HEK293 (cell line): ENCODE data around the gene SLC1A3.

Experiments used
- CTCF ChIA-PET: fragments of 350-600 bp; formaldehyde crosslinking; extraction: SDS; loops from one replicate; lab custom pipeline; 2021; ENCODE audit warnings: antibody characterized with exemption; lab: Yijun Ruan, JAX
- POLR2A ChIA-PET: fragments of 300-600 bp; formaldehyde crosslinking; extraction: SDS; loops from one replicate; lab custom pipeline; 2020; ENCODE audit warnings: antibody characterized with exemption, inconsistent platforms; lab: Yijun Ruan, JAX
- H3K27ac ChIP-seq: fragments of 200-500 bp; sonication (Bioruptor generic); 2 replicates; pipeline ENCODE4 v1.5.1; 2014; ENCODE audit warnings: low read depth, low read length, control low read depth, inconsistent platforms; ENCODE audit errors: extremely low read depth
- H3K36me3 ChIP-seq, 2 experiments: fragments of 200-500 bp in 1 of 2; sonication (Bioruptor generic) in 1 of 2; 1 replicate in 1 of 2; 2 replicates in 1 of 2; pipeline ENCODE4 v1.5.1; 2014 to 2017; ENCODE audit warnings: inconsistent platforms in 2 of 2, low read length in 2 of 2; ENCODE audit not compliant: control insufficient read depth in 2 of 2, insufficient read depth in 1 of 2
- H3K4me1 ChIP-seq: fragments of 200-500 bp; sonication (Bioruptor generic); 2 replicates; pipeline ENCODE4 v1.5.1; 2014; ENCODE audit warnings: mild to moderate bottlenecking, low read length, inconsistent platforms; ENCODE audit not compliant: control insufficient read depth, insufficient read depth
- H3K4me3 ChIP-seq: 2 replicates; pipeline ENCODE4 v1.5.1; 2011; ENCODE audit warnings: low read depth, mild to moderate bottlenecking, control low read depth, low read length, moderate library complexity
- H3K9me3 ChIP-seq: fragments of 200-500 bp; sonication (Bioruptor generic); 2 replicates; pipeline ENCODE4 v1.5.1; 2014; ENCODE audit warnings: low read depth, low read length, inconsistent platforms; ENCODE audit not compliant: control insufficient read depth, insufficient read depth
- AEBP2 ChIP-seq: fragments of 450-650 bp; formaldehyde crosslinking; IDR thresholded peaks from 2 replicates; pipeline ENCODE4 v1.5.1; 2016; ENCODE audit warnings: missing biosample characterization, missing genetic modification characterization, borderline replicate concordance
- HOXC10 ChIP-seq: sonication (generic); formaldehyde crosslinking; IDR thresholded peaks from 2 replicates; pipeline ENCODE4 v1.8.1; 2023; ENCODE audit warnings: mild to moderate bottlenecking, missing genetic modification reagents
- KLF10 ChIP-seq: fragments of 450-650 bp; IDR thresholded peaks from 2 replicates; pipeline ENCODE4 v1.5.1; 2018; ENCODE audit warnings: missing biosample characterization, mild to moderate bottlenecking, missing genetic modification characterization
- REST ChIP-seq: fragments of 450-650 bp; formaldehyde crosslinking; IDR thresholded peaks from 2 replicates; pipeline ENCODE4 v1.5.1; 2016; ENCODE audit warnings: missing biosample characterization, missing genetic modification characterization
- ZBTB1 ChIP-seq: fragments of 450-650 bp; formaldehyde crosslinking; IDR thresholded peaks from 2 replicates; pipeline ENCODE4 v1.5.1; 2016; ENCODE audit warnings: missing biosample characterization, missing genetic modification characterization
- ZBTB11 ChIP-seq: fragments of 450-650 bp; formaldehyde crosslinking; conservative IDR thresholded peaks from 2 replicates; pipeline ENCODE4 v1.5.1; 2016; ENCODE audit warnings: low read depth, missing biosample characterization, missing genetic modification characterization
- ZBTB26 ChIP-seq: fragments of 450-650 bp; formaldehyde crosslinking; optimal IDR thresholded peaks from 2 replicates; pipeline ENCODE3; 2016; ENCODE audit warnings: missing biosample characterization, mild to moderate bottlenecking, missing genetic modification characterization
- ZBTB48 ChIP-seq: fragments of 450-650 bp; formaldehyde crosslinking; IDR thresholded peaks from 2 replicates; pipeline ENCODE4 v1.5.1; 2016; ENCODE audit warnings: missing biosample characterization, missing genetic modification characterization
- ZFHX2 ChIP-seq: fragments of 450-650 bp; formaldehyde crosslinking; conservative IDR thresholded peaks from 2 replicates; pipeline ENCODE4 v1.5.1; 2016; ENCODE audit warnings: missing biosample characterization, missing genetic modification characterization
- ZFP69B ChIP-seq: fragments of 450-650 bp; formaldehyde crosslinking; IDR thresholded peaks from 2 replicates; pipeline ENCODE4 v1.5.1; 2016; ENCODE audit warnings: missing biosample characterization, missing genetic modification characterization
- ZNF10 ChIP-seq: fragments of 450-650 bp; formaldehyde crosslinking; IDR thresholded peaks from 2 replicates; pipeline ENCODE4 v1.5.1; 2017; ENCODE audit warnings: missing biosample characterization, missing genetic modification characterization
- ZNF221 ChIP-seq: fragments of 450-650 bp; formaldehyde crosslinking; IDR thresholded peaks from 2 replicates; pipeline ENCODE4 v1.5.1; 2017; ENCODE audit warnings: missing biosample characterization, missing genetic modification characterization, borderline replicate concordance
- ZNF280D ChIP-seq: fragments of 450-650 bp; formaldehyde crosslinking; IDR thresholded peaks from 2 replicates; pipeline ENCODE4 v1.5.1; 2016; ENCODE audit warnings: missing biosample characterization, missing genetic modification characterization
- ZNF416 ChIP-seq: fragments of 450-650 bp; formaldehyde crosslinking; IDR thresholded peaks from 2 replicates; pipeline ENCODE4 v1.5.1; 2016; ENCODE audit warnings: missing biosample characterization, missing genetic modification characterization
- ZNF571 ChIP-seq: fragments of 450-650 bp; formaldehyde crosslinking; IDR thresholded peaks from 2 replicates; pipeline ENCODE4 v1.5.0; 2017; ENCODE audit warnings: missing biosample characterization, missing genetic modification characterization
- ZNF585B ChIP-seq: fragments of 450-650 bp; formaldehyde crosslinking; IDR thresholded peaks from 2 replicates; pipeline ENCODE4 v1.5.1; 2016; ENCODE audit warnings: missing biosample characterization, missing genetic modification characterization
- ZNF626 ChIP-seq: fragments of 450-650 bp; sonication (Bioruptor Pico); formaldehyde crosslinking; IDR thresholded peaks from 2 replicates; pipeline ENCODE4 v1.5.1; 2018; ENCODE audit warnings: missing biosample characterization, missing genetic modification characterization, inconsistent platforms
- ZNF639 ChIP-seq: fragments of 450-650 bp; formaldehyde crosslinking; IDR thresholded peaks from 2 replicates; pipeline ENCODE4 v1.5.1; 2016; ENCODE audit warnings: missing biosample characterization, missing genetic modification characterization
- ZNF660 ChIP-seq: fragments of 450-650 bp; IDR thresholded peaks from 2 replicates; pipeline ENCODE4 v1.5.1; 2018; ENCODE audit warnings: missing biosample characterization, mild to moderate bottlenecking, missing genetic modification characterization
- ZNF830 ChIP-seq: fragments of 450-650 bp; IDR thresholded peaks from 2 replicates; pipeline ENCODE4 v1.5.0; 2018; ENCODE audit warnings: missing biosample characterization, missing genetic modification characterization, low read depth, mild to moderate bottlenecking, moderate library complexity
- ZNF837 ChIP-seq: fragments of 450-650 bp; formaldehyde crosslinking; IDR thresholded peaks from 2 replicates; pipeline ENCODE4 v1.5.1; 2016; ENCODE audit warnings: missing biosample characterization, missing genetic modification characterization

Gene SLC1A3

GRCh38 chr5:36653044-36653705 lies 46.8 kb downstream of the SLC1A3 start:
- POLR2A ChIA-PET = no interaction called here
- no peak overlapping the region for H3K4me3 ChIP-seq
- CTCF ChIA-PET = interaction anchor here (1.3 to 2.0 kb wide), 2 partner anchors 16 to 37 kb away, joined by 3 to 5 read pairs; no protein-coding TSS in a partner anchor
- no peak overlapping the region for H3K27ac ChIP-seq
- H3K36me3 ChIP-seq = no peaks in the 10 kb centered on the region
- no peak for TF ChIP-seq ZNF221 (tag by site-specific recombination)
- TF ChIP-seq KLF10 (tag by site-specific recombination) = no peak
- TF ChIP-seq ZNF660 (tag by site-specific recombination) = no peak
- TF ChIP-seq ZNF10 (tag by site-specific recombination) = no peak
- TF ChIP-seq ZBTB26 = no peak
- no peak for TF ChIP-seq AEBP2 (tag by site-specific recombination)
- TF ChIP-seq ZBTB1 (tag by site-specific recombination) = no peak
- no peak for TF ChIP-seq ZNF639
- TF ChIP-seq ZFHX2 (tag by site-specific recombination) = no peak
- no peak for TF ChIP-seq ZNF626
- TF ChIP-seq ZNF571 (tag by site-specific recombination) = no peak
- no peak for TF ChIP-seq ZBTB48 (tag by site-specific recombination)
- no peak for TF ChIP-seq ZNF830 (tag by site-specific recombination)
- no peak for TF ChIP-seq ZNF416 (tag by site-specific recombination)
- TF ChIP-seq ZNF585B (tag by site-specific recombination) = no peak
- TF ChIP-seq REST = no peak
- peaks cover 6% of the 10 kb centered on the region for H3K4me1 ChIP-seq
- H3K9me3 ChIP-seq = no peaks in the 10 kb centered on the region

- Histone ChIP-seq H3K4me1 (peaks cover 6% of the 10 kb centered on the region), H3K27ac (no peak overlapping the region), H3K4me3 (no peak overlapping the region), H3K9me3 (no peaks in the 10 kb centered on the region), H3K36me3 (no peaks in the 10 kb centered on the region)
- POLR2A ChIA-PET = no interaction called here
- CTCF ChIA-PET = interaction anchor here (0.9 to 1.0 kb wide), 2 partner anchors 36 to 39 kb away, joined by 4 read pairs; no protein-coding TSS in a partner anchor
- no peak for TF ChIP-seq ZFP69B (tag by site-specific recombination)
- no peak for TF ChIP-seq ZNF837 (tag by site-specific recombination)
- no peak for TF ChIP-seq HOXC10
- no peak for TF ChIP-seq ZBTB11 (tag by site-specific recombination)
- no peak for TF ChIP-seq ZNF280D (tag by site-specific recombination)
Measured at GRCh38 chr5:36654564-36654963, 48.2 kb downstream of the SLC1A3 start.
